Central memory CD8-positive, alpha-beta T cell (primary cell): Measurements from ENCODE around the gene LRRC45.
"Not testable (repeated sequence)": the region's sequence is repeated elsewhere in the genome, so short reads cannot be mapped to it uniquely, and the experiment has no call there.

ENCODE experiments used
- ATAC-seq: fragments of 150-1000 bp; cut with Tn5 transposase; replicated peaks from 2 replicates; pipeline ENCODE4 v1.10.0; 2022; ENCODE audit warnings: mild to moderate bottlenecking, moderate FRiP score, moderate number of reproducible peaks; ENCODE audit not compliant: poor library complexity, severe bottlenecking; ENCODE audit errors: extremely low read depth
- DNase-seq, 2 donors: peaks; one replicate each; pipeline ENCODE4 v3.0.0; 2021; ENCODE audit warnings: low spot score in 2 of 2
- H3K27ac Mint-ChIP-seq: one replicate; pipeline ENCODE4 v1.8.0; 2022; ENCODE audit warnings: low read depth, mild to moderate bottlenecking, moderate library complexity, mixed read lengths
- H3K27me3 Mint-ChIP-seq: one replicate; pipeline ENCODE4 v1.8.0; 2022; ENCODE audit warnings: mixed read lengths
- H3K36me3 Mint-ChIP-seq: one replicate; pipeline ENCODE4 v1.8.0; 2022; ENCODE audit warnings: mild to moderate bottlenecking, moderate library complexity, mixed read lengths; ENCODE audit not compliant: insufficient read depth
- H3K4me1 Mint-ChIP-seq: one replicate; pipeline ENCODE4 v1.8.0; 2022; ENCODE audit warnings: mixed read lengths
- H3K4me3 Mint-ChIP-seq: one replicate; pipeline ENCODE4 v1.8.0; 2022; ENCODE audit warnings: mild to moderate bottlenecking, moderate library complexity, mixed read lengths
- H3K9me3 Mint-ChIP-seq: one replicate; pipeline ENCODE4 v1.8.0; 2022; ENCODE audit warnings: mixed read lengths

Gene LRRC45

DNA sequence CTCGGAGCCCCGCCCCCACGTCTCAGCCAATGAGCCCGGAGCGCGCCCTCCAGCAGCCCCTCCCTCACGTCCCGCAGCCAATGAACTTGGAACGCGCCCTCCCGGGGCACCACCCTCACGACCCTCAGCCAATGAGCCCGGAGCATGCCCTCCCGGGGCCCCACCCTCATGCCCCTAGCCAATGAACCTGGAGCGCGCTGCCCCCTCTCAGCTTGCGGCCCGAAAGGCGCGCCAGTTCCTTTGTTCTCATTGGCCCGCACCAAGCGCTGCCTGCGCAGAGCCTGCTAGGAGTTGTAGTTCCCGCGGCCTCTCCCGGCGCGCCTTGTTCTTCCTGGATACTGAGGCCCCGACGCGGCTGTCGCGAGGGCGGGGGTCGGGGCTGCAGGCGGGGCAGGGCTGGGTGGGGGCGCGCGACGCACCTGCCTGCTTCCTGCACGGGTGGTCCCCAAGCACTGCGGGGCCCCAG lies at the start of gene LRRC45:
Gene LRRC45 (plus strand): TSS at position 325 of the 466 bp plus-strand sequence. CDS start 339 bp downstream, outside the sequence.
- H3K4me1 Mint-ChIP-seq = peaks cover 33% of the 10 kb centered on the region
- ATAC-seq (peak; percentile 98), DNase-seq (peak; percentile 97 to 100)
- no peaks in the 10 kb centered on the region for H3K9me3 Mint-ChIP-seq
- peak within 1 kb of the TSS; percentile 41 for H3K27ac Mint-ChIP-seq
- peak within 1 kb of the TSS; percentile 73 for H3K4me3 Mint-ChIP-seq
- no peaks in the 10 kb centered on the region for H3K27me3 Mint-ChIP-seq
- H3K36me3 Mint-ChIP-seq = peaks cover 5% of the 10 kb centered on the region

GRCh38 chr17:81973432-81973831 lies 49.7 kb upstream of the LRRC45 start:
- DNase-seq (no peak), ATAC-seq (no peak)
- Mint-ChIP-seq H3K9me3 (no peaks in the 10 kb centered on the region), H3K27me3 (no peaks in the 10 kb centered on the region), H3K4me3 (no peak overlapping the region), H3K4me1 (peaks cover 11% of the 10 kb centered on the region), H3K27ac (no peak overlapping the region), H3K36me3 (peaks cover 2% of the 10 kb centered on the region)

GRCh38 chr17:81976332-81977210 lies 46.5 kb upstream of the LRRC45 start:
- Mint-ChIP-seq H3K4me1 (peaks cover 31% of the 10 kb centered on the region), H3K27me3 (no peaks in the 10 kb centered on the region), H3K4me3 (peak overlapping the region; percentile 97), H3K9me3 (no peaks in the 10 kb centered on the region), H3K27ac (peak overlapping the region; percentile 91), H3K36me3 (peaks cover 6% of the 10 kb centered on the region)
- DNase-seq = no peak
- ATAC-seq = peak; percentile 10

GRCh38 chr17:81977211-81977808 lies 45.8 kb upstream of the LRRC45 start, which contains the start of gene ASPSCR1:
ASPSCR1 (plus strand) TSS chr17:81977629; CDS start chr17:81977647, 18 bp downstream.
- Mint-ChIP-seq H3K27me3 (no peaks in the 10 kb centered on the region), H3K4me1 (peaks cover 32% of the 10 kb centered on the region), H3K9me3 (no peaks in the 10 kb centered on the region), H3K36me3 (peaks cover 6% of the 10 kb centered on the region), H3K4me3 (peak within 1 kb of the TSS; percentile 97), H3K27ac (peak within 1 kb of the TSS; percentile 91)
- DNase-seq = peak; percentile 78
- ATAC-seq = peak; percentile 89

DNA sequence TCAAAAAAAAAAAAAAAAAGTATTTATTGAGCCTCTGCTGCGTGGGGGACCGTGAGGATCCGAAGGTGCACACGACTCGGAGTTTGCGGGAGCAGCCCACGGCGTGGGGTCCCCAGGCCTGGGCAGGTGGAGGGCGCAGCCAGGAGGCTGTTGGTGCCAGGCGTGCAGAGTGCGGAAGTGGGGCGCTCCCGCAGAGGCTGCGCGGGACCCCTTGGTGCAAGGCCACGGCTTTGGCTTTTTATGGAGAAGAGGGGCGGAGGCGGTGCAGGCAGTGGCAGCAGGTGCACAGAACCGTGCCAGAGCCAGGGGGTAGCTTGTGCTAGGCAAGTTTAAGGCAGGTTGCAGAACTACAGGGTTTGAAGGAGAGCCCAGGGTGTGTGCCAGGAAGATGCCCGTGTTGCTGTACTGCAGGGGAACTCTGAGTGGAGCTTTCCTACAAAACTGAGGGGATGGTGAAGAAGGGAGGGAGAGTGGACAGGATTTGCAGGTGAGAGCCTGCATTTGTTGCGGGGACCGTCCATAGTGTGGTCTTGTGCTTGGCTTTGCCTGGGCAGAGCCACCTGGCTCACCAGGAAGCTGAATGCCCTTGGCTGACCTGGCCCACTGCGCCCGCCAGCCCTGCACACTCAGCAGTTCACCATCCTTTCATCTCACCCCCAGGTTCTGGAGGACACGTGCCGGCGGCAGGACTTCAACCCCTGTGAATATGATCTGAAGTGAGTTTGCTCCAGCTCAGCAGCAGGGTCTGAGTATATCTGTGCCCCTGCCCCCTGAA lies 44.4 kb upstream of the LRRC45 start:
- Mint-ChIP-seq H3K4me1 (peaks cover 38% of the 10 kb centered on the region), H3K27ac (no peak overlapping the region), H3K27me3 (no peaks in the 10 kb centered on the region), H3K36me3 (peaks cover 10% of the 10 kb centered on the region), H3K4me3 (peak overlapping the region; percentile 97), H3K9me3 (no peaks in the 10 kb centered on the region)
- DNase-seq (no peak), ATAC-seq (no peak)

DNA sequence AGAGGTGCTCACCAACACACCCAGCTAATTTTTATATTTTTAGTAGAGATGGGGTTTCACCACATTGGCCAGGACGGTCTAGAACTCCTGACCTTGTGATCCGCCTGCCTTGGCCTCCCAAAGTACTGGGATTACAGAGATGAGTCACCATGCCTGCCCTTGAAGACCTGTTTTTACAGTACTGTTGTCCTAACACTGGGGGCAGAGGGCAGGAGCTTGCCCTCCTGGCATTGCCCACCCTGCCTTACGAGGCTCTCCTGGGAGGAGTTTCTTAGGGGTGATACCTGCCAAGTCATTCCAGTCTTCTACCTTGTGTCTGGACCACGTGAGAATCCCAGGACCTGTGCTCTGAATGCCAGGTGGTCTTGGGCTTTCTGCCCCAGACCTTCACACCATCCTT lies 43.0 kb upstream of the LRRC45 start:
- Mint-ChIP-seq H3K27me3 (no peaks in the 10 kb centered on the region), H3K36me3 (peaks cover 12% of the 10 kb centered on the region), H3K4me1 (peaks cover 42% of the 10 kb centered on the region), H3K9me3 (no peaks in the 10 kb centered on the region), H3K4me3 (no peak overlapping the region), H3K27ac (no peak overlapping the region)
- ATAC-seq = no peak
- no peak for DNase-seq

DNA sequence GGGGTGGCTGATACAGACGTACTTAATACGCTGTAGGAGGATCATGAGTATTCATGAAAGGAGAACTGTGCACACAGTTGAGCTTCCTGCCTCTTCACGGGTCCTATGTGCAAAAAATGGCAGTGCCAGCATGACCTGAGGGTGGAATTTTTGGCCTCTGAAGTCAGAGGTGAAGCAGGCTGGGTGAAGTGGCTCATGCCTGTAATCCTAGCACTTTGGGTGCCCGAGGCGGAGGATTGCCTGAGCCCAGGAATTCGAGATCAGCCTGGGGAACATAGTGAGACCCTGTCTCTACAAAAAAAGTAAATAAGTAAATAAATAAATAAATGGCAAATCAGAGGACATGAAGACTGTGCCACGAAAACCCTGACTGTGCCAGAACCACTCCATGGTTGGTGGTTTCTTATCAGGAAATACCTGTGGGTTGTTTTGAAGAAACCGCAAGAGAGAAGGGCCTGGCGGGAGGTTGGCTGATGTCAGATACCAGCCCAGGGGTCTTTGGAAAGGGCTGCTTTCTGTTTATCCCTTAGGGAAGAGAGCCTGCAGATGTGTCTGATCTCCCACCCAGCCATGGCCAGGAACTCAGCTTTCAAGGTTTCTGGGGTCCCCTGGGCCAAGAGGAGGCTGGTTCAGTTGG lies 42.3 kb upstream of the LRRC45 start:
- Mint-ChIP-seq H3K36me3 (peaks cover 12% of the 10 kb centered on the region), H3K27ac (no peak overlapping the region), H3K4me1 (peaks cover 44% of the 10 kb centered on the region), H3K4me3 (no peak overlapping the region), H3K27me3 (no peaks in the 10 kb centered on the region), H3K9me3 (no peaks in the 10 kb centered on the region)
- ATAC-seq (no peak), DNase-seq (no peak)

DNA sequence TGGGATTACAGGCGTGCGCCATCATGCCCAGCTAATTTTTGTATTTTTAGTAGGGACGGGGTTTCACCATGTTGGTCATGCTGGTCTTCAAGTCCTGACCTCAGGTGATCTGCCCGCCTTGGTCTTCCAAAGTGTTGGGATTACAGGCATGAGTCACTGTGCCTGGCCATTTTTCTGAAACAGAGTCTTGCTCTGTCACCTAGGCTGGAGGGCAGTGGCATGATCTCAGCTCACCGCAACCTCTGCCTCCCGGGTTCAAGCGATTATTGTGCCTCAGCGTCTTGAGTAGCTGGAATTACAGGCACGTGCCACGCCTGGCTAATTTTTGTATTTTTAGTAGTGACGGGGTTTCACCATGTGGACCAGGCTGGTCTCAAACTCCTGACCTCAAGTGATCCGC lies 41.6 kb upstream of the LRRC45 start:
- Mint-ChIP-seq H3K36me3 (peaks cover 12% of the 10 kb centered on the region), H3K4me1 (peaks cover 42% of the 10 kb centered on the region)
- not testable (repeated sequence) for H3K27ac Mint-ChIP-seq, H3K27me3 Mint-ChIP-seq, H3K9me3 Mint-ChIP-seq, DNase-seq, H3K4me3 Mint-ChIP-seq, ATAC-seq

DNA sequence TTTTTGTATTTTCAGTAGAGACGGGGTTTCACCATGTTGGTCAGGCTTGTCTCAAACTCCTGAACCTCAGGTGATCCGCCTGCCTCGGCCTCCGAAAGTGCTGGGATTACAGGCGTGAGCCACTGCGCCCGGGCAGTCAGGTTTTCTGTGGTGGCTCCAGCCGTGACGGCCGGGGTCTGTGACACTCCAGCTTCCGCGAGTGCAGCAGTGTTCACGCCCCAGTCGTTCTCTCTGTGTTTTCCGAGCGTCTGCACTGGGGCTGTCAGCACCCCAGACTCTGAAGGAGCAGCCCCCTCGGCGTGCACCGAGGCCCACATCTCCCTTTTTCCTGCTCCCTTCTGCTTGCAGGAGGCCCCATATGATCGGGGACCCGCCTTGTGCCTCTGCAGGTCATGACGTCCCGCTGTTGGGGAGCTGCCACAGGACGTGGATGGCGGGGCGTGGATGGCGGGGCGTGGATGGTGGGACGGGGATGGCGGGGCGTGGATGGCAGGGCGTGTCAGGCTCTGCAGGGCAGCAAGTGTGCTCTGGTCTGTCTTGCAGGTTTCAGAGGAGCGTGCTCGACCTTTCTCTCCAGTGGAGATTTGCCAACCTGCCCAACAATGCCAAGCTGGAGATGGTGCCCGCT lies 40.0 kb upstream of the LRRC45 start:
- no peaks in the 10 kb centered on the region for H3K9me3 Mint-ChIP-seq
- H3K27ac Mint-ChIP-seq = no peak overlapping the region
- H3K27me3 Mint-ChIP-seq = no peaks in the 10 kb centered on the region
- peaks cover 10% of the 10 kb centered on the region for H3K36me3 Mint-ChIP-seq
- no peak overlapping the region for H3K4me3 Mint-ChIP-seq
- peaks cover 41% of the 10 kb centered on the region for H3K4me1 Mint-ChIP-seq
- ATAC-seq = no peak
- DNase-seq = no peak

- no peaks in the 10 kb centered on the region for H3K27me3 Mint-ChIP-seq
- no peak for ATAC-seq
- H3K4me3 Mint-ChIP-seq = no peak overlapping the region
Observed at GRCh38 chr17:81983639-81984373, 39.3 kb upstream of the LRRC45 start.

GRCh38 chr17:81984773-81985410 lies 38.2 kb upstream of the LRRC45 start:
- Mint-ChIP-seq H3K36me3 (peaks cover 8% of the 10 kb centered on the region), H3K4me1 (peaks cover 27% of the 10 kb centered on the region), H3K9me3 (no peaks in the 10 kb centered on the region), H3K27me3 (no peaks in the 10 kb centered on the region), H3K4me3 (no peak overlapping the region), H3K27ac (no peak overlapping the region)
- ATAC-seq (no peak), DNase-seq (no peak)

More at GRCh38 chr17:81983639-81984373, 39.3 kb upstream of the LRRC45 start:
- no peak overlapping the region for H3K27ac Mint-ChIP-seq
- DNase-seq = no peak
- peaks cover 36% of the 10 kb centered on the region for H3K4me1 Mint-ChIP-seq
- peaks cover 9% of the 10 kb centered on the region for H3K36me3 Mint-ChIP-seq
- no peaks in the 10 kb centered on the region for H3K9me3 Mint-ChIP-seq
